Gastroesophageal sphincter (tissue), 3 donors: Measurements from ENCODE around the gene MCM3AP.

Source experiments
- POLR2A ChIP-seq, 2 donors: fragments of 450-650 bp; IDR thresholded peaks; one replicate each; pipeline ENCODE4 v1.6.1; 2017; ENCODE audit warnings: antibody characterized with exemption in 2 of 2, mild to moderate bottlenecking in 2 of 2, moderate library complexity in 1 of 2
- TF ChIP-seq, protein P1 (sequence below), 4 experiments: fragments of 200-600 bp in 2 of 4; fragments of 450-650 bp in 2 of 4; sonication (generic) in 1 of 4; IDR thresholded peaks; one replicate each; pipeline ENCODE4 v1.5.1; 2017 to 2019; ENCODE audit warnings: antibody characterized with exemption in 4 of 4, mild to moderate bottlenecking in 2 of 4, moderate library complexity in 2 of 4

DNA sequence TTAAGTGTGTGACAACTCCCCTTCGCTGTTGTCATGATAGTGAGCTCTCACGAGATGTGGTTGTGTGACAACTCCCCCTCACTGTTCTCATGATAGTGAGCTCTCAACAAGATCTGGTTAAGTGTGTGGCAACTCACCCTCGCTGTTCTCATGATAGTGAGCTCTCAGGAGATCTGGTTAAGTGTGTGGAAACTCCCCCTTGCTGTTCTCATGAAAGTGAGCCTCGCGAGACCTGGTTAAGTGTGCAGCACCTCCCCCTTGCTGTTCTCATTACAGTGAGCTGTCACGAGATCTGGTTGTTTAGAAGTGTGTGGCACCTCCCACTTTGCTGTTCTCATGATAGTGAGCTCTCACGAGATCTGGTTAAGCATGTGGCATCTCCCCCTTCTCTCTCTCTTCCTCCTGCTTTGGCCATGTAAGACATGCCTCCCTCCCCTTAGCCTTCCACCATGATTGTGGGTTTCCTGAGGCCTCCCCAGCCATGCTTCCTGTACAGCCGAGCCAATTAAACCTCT lies 31.7 kb downstream of the MCM3AP start:
- TF ChIP-seq, protein P1, sequence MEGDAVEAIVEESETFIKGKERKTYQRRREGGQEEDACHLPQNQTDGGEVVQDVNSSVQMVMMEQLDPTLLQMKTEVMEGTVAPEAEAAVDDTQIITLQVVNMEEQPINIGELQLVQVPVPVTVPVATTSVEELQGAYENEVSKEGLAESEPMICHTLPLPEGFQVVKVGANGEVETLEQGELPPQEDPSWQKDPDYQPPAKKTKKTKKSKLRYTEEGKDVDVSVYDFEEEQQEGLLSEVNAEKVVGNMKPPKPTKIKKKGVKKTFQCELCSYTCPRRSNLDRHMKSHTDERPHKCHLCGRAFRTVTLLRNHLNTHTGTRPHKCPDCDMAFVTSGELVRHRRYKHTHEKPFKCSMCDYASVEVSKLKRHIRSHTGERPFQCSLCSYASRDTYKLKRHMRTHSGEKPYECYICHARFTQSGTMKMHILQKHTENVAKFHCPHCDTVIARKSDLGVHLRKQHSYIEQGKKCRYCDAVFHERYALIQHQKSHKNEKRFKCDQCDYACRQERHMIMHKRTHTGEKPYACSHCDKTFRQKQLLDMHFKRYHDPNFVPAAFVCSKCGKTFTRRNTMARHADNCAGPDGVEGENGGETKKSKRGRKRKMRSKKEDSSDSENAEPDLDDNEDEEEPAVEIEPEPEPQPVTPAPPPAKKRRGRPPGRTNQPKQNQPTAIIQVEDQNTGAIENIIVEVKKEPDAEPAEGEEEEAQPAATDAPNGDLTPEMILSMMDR (IDR thresholded peaks at IDR 0.05): no peak
- TF ChIP-seq POLR2A (IDR thresholded peaks at IDR 0.05): no peak
